HG03565 (cell line): ENCODE measurements around the gene USP47.

Experiments used
- ATAC-seq: cut with Tn5 transposase; IDR thresholded peaks from one replicate; pipeline ENCODE4 v1.9.1; 2021; ENCODE audit warnings: mild to moderate bottlenecking, moderate library complexity; ENCODE audit not compliant: unreplicated experiment

Gene USP47, protein sequence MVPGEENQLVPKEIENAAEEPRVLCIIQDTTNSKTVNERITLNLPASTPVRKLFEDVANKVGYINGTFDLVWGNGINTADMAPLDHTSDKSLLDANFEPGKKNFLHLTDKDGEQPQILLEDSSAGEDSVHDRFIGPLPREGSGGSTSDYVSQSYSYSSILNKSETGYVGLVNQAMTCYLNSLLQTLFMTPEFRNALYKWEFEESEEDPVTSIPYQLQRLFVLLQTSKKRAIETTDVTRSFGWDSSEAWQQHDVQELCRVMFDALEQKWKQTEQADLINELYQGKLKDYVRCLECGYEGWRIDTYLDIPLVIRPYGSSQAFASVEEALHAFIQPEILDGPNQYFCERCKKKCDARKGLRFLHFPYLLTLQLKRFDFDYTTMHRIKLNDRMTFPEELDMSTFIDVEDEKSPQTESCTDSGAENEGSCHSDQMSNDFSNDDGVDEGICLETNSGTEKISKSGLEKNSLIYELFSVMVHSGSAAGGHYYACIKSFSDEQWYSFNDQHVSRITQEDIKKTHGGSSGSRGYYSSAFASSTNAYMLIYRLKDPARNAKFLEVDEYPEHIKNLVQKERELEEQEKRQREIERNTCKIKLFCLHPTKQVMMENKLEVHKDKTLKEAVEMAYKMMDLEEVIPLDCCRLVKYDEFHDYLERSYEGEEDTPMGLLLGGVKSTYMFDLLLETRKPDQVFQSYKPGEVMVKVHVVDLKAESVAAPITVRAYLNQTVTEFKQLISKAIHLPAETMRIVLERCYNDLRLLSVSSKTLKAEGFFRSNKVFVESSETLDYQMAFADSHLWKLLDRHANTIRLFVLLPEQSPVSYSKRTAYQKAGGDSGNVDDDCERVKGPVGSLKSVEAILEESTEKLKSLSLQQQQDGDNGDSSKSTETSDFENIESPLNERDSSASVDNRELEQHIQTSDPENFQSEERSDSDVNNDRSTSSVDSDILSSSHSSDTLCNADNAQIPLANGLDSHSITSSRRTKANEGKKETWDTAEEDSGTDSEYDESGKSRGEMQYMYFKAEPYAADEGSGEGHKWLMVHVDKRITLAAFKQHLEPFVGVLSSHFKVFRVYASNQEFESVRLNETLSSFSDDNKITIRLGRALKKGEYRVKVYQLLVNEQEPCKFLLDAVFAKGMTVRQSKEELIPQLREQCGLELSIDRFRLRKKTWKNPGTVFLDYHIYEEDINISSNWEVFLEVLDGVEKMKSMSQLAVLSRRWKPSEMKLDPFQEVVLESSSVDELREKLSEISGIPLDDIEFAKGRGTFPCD (N-terminal part only)

DNA sequence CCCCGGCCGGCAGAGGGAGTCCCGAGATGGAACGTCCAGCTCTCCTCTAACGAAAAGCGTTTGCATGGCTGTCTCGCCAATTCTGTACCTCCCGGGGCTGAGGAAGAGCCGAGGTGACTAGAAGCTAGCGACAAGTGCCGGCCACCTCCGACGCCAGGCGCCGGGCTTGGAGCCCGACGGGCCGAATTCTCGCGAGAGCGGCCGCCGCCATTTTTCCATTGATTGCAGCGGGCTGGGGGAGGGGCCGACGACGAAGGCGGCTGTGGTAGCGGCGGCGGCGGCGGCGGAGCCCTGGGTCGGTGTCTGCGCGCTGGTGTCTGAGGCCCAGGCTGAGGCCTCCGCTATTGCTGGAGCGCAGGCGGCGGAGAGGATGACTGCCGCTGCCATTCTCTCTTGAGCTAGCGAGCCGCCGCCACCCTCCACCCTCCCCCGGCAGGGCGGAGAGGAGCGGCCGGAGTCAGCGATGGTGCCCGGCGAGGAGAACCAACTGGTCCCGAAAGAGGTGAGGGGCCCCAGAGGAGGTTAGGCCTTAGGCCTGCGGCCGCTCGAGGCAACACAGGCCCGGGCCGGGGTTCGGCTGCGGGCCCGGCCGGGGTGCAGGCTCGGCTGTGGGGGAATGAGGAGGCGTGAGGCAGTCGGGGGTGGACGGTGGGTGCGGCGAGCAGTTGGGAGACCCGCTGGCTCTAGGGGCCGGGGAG lies at the start of gene USP47:
TSS of gene USP47 (plus strand) at position 250 of the 698 bp plus-strand sequence. CDS start at position 464, 214 bp downstream.
- peak; percentile 41 for ATAC-seq

DNA sequence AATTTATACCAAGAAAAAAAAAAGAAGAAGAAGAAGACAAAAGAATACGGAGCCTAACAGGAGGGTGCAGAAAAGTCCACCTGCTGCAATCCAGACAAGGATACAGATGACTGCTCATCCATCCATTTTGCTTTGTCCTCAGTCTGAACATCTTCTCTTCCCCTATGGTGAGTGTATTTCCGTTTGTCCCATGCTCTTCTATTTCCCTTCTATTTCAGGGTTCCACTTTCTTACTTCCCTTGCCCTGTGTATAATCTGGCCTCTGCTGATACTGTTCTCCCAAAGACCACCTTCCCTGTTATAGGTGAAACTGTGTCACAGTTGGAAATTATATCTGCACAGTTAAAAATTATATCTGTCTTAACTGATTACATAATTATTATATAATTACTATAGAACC lies 48.7 kb upstream of the USP47 start:
- no peak for ATAC-seq

DNA sequence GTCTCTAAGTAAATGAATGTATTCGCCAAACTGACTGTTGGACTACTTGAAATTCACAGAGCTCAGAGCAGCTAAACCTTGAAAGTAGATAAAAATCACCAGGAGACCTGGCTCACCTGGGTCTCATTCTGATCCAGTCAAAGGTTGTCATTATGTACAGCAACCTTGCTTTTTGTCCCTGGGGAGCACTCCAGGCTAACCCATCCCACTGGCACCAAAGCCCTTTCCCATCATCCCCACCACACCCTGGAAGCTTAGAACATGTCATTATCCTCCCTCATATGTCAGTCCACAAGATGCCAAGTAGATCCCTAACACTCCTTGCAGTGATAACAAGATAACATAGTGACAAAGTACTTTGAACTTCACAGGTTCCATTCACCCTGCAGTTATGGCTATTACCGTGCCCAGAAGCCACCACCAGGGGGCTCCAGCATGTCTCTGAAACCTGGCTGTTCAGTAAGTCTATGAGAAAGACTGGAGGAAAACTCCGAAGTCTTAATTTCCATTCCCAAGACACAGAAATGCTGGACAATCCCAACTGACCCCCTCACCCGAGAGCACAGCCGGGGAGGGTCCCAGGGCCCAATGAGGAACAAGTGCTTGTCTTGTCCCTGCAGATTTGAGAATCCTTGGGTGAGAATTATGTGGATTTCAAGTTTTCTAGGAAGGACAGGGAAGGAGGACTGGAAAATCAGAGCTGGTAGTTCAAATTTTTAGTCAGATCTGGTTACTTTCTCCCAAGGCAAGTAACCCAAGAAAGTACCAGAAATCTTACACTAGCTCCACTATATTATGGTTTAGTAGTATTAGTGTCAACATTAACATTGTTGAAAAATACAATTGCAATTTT lies 43.0 kb upstream of the USP47 start:
- no peak for ATAC-seq

DNA sequence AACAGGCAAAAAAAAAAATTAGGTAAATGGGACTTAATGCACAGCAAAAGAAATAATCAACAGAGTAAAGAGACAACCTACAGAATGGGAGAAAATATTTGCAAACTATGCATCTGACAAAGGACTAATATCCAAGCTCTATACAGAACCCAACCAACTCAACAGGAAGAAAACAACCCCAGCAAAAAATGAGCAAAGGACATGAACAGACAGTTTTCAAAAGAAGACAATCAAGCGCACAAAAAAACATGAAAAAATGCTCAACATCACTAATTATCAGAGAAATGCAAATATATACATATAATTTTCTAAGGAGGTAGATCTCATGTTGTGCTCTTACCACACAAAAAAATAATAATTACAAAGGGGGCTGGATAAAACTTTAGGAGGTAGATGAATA lies 36.5 kb upstream of the USP47 start:
- no peak for ATAC-seq

DNA sequence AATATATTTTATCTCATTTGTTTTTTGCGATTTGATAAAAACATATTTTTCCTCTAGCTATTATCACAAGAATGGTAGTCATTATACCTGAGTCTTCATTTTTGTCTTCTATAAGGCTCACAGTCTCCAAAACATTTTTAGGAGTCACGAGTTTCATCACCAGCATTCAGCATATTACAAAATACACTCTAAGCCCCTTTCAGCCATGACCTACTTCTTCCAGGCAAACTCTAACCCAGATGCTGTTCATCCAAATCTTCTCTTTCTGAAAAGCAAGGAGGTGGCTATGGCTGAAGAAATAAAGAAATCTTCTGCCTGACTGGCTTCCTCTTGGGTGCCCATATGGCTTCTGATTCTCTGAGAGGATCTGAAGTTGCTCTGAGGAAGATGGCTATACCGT lies 35.7 kb upstream of the USP47 start:
- no peak for ATAC-seq

DNA sequence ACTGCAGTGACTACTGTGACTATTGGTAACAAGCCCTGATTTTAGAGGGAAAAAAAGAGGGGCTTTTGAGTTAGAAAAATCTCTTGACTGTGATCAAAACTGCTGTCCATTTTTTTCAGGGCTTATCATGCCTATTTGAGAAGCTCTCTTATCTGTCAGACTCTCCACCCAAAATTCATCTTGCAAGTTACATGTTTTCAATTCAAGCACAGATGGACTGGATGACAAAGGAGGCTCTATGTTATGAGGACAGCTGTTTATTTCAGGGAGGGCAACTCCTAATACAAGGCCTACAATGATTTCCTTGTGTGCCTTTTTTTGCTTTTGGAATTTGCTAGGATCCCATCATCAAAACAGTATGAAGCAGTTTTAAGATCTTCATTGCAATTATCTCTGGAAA lies 35.2 kb upstream of the USP47 start:
- ATAC-seq: no peak

DNA sequence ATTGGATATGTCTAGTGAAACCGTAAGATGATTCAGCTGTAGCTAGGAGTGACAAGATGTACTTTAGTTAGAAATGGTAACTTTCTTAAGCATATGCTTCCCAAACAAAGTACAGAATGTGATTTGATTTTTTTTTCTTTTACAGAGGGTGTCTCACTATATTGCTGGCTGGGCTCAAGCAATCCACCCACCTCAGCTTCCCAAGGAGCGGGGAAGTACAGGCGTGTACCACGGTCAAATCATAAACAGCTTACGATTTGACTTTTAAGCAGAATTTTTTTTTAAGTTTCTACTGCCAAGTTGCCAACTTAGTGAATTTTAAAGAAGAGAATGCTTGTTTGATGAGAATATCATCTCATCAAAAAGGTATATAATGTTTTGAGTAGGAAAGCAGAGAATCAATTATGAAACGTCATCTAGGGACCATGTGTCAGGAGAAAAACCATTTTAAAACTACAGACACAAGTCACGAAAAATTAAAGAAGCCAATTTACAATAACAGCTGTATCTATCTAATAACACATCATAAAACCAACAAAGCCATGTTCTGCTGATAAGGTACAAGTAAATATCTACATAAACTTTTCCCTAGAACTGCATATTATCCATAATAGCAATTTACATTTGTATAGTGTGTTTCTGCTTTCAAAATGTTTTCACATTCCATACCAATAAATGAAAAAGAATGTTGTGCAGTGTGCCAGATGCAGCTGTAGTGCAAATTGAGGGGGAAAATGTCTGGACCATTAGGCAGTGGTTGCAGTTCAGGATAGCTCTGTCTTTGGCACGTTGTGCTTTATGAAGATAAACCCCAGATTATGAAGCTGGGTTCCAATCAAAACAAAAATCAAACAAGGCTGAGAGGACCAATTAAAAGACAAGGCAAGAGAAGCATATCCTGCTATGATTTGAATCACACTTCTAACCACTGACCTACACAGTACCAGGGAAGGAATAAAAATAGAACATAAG lies 33.7 kb upstream of the USP47 start:
- ATAC-seq: no peak

DNA sequence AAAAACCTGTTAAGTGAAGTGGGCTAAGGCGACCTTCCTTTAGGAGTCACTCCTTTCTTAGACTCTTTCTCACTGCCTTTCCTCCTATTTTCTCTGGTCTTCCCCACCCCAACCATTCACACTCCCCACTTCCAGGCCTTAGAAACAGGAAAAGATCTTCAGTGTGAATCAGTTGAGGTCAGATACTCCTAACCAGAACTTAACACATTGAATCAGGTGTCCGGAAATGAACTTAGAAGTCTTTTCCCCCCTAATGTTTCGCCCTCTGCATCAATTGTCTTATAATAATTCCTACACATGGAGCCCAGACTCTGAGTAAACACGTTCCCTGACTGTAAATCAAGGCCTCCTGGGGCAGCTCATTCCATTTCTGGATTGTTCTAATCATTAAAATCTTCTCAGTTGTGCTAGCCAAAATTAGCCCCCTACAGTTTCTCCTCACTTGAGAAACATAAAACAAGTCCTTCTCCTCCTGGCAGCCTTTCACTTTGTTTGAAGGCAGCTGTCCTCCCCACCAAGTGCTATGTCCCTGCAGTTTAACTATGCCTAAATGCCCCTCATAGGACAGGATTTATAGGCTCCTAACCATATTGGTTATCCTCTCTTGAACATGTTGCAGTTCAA lies 32.7 kb upstream of the USP47 start:
- ATAC-seq: no peak

DNA sequence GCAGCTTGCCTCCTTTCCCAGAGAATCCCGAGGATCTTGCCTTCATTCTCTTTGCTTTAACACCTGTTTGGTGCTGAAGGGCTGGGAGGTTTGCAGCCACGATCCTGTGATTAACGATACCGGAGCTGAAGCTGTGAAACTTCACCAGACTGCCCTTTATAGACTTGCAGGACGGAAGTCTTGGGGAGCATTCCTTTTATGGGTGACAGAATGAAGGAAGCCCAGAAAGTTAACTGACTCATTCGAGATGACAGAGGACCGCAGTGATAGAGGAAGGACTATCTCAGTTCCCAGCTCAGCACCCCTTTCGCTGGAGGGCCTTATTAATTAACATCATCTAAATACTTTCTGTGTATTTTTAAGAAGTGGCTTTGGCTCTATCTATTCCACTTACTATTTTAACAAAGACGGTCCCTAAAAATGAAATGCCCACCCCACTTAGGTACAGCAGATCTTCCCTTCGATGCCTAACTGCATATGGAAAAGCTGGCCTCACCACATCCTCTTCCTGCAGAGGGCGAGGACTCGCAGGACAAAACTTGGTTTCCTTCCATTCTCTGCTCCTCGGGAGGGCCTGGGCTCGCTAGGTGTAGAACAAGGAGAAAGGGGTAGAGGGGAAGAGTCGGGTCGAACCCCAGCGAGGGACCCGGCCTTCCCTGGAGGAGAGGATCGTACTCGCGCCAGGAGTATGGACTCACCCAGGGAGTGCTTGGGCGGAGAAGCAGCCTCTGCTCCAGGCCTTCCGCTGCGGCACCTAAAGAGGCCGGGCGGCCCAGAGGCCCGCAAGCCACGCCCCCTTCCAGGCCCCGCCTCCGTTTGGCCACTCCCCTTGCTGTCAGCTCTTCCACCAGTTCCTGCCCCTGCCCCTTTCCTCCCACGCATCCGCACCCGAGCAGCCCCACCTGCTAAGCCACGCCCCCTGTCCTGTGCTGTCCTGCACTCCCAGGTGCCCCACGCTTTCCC lies 30.7 kb upstream of the USP47 start:
- ATAC-seq: no peak

DNA sequence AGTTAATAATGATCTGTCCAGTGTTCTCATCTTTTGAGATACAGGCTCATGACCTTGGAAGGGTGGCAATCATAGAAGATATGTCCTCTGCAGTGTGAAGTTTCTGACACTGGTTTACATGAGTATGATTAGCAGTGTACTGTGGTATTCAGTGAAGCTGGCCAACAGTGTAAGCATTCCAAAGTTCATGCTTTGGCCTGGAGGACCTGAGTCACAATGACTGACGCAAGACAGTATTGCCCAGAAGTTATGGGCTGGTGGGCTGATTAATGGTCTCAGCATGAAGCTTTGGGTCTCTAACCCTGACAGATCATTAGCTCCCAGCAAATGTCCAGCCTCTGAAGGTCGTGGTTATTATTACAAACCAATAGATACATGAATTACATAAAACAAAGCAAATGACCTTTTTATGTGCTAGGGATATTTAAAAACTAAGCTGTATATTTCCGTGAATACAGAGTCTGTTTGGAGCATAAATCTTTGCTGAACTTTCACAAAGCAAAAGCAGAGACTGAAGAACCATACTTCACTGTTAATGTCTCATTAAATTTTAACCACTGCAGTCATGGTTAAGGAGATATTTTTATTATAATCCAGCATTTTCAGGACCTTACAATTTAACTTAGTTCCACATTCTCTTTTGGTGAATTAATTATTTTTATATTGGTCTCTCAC lies 28.3 kb upstream of the USP47 start:
- ATAC-seq: no peak

DNA sequence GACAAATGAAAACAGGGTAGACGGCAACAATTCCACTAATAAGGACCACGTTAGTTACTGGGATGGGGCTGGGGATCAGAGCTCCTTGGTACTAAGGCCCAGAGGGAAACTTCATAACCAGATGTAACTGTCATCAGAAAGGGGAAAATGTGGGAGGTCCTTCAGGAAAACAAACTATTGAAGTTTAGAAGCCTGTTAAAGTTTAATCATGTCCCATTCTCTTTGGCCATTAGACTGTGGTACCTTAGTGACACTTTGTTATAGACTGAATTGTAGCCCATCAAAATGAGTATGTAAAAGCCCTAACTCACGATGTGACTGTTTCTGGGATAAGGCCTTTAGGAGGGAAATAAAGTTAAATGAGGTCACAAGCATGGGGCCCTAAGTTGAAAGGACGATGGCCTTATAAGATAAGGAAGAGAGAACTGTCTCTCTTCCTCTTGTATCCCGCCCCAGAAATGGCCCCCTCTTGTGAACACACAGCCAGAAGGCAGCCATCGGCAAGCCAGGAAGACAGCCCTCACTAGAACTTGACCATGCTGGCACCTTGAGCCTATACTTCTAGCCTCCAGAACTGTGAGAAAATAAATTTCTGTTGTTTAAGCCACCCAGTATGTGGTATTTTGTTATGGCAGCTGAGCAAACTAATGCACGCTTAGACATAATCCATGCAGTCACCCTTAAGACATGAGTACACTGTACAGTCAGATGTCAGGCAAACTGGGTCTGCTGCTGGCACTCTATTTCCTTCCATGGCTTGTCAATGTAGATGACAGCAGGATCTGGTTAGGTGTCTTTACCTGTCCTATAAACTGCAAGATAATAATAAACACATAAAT lies 26.9 kb upstream of the USP47 start:
- ATAC-seq: no peak

DNA sequence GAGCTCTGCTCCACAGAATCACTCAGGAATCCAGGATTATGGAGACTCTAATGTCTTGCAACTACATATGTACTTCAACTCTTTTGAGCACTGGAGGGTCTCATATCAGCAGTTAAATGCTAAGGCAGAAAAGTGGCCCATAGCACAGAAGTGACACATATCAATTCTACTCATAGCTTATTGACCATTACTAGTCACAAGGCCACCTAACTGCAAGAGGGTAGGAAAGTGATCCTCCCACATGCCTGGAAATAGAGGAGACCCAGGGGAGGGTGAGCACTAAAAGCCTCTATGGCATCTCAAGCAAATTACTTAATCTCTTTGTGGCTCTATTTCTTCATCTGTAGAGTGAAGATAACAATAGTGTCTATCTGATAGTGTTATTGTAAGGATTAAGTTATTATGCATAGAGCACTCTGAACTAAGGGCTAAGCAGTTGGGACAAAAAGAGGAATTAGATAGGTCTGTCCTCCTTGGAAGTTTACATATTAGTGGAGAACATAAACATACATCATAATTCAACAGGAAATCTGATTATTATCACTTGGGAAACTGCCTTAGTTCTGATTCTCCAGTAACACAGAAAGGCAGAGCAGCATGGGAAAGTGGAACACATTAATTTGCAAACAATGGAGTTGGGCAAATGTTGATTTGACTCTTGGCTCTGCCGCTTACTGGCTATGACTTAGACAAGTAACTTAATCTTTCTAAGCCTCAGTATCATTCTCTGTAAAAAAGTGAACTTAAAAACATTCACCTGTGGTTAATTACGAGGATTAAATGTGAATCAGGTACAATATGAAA lies 25.1 kb upstream of the USP47 start:
- ATAC-seq: no peak

DNA sequence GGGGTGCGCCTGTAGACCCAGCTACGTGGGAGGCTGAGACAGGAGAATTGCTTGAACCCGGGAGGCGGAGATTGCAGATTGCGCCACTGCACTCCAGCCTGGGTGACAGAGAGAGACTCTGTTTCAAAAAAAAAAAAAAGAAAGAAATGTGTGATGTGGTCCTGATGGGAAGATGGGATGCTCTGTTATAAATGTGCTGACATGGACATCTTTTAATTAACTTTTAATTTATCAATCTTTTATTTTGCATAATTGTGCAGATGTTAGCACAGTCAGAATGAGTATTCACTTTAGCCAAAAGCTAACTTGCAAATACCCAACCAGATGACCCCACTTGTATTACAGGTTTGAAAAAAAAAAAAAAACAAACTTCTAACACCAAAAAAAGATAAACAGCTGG lies 23.8 kb upstream of the USP47 start:
- ATAC-seq: no peak

DNA sequence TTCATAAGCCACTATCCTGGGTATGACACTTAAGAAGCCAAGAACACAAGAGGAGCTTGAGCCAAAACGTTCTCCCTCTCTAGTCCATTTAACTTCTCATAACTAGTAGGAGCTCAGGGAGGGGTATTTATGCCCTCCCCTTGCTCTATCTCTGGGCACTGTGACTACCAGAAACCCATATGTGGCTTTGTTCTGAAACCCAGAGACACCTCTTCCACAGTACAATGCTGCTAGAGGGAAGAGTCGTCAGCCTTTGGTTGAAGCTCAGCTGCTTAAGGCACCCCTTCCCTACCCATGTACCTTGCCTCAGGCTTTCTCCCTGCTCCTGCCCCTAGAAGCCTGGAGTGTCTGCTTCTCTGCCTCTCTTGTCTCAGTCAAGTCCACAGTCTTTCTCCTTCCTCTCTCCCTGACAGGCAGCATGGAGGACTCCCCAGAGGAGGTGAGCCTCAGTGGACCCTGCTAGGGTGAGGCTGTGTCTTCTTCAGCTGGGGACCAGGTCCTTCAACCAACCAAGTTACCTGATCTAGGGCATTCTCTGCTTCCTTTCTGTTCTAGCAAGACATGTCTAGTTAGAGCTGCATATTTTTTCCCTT lies 23.1 kb upstream of the USP47 start:
- ATAC-seq: no peak
